GM19395 (cell line): Measurements from ENCODE around the gene FGD2.
A peak's percentile ranks its signal among the peaks of the same experiment; 100 is the strongest.
"Not testable (repeated sequence)": the region's sequence is repeated elsewhere in the genome, so short reads cannot be mapped to it uniquely, and the experiment has no call there.

ENCODE experiments used
- ATAC-seq: cut with Tn5 transposase; IDR thresholded peaks from one replicate; pipeline ENCODE4 v1.9.1; 2021; ENCODE audit warnings: mild to moderate bottlenecking, moderate library complexity; ENCODE audit not compliant: unreplicated experiment

The FGD2 gene

DNA sequence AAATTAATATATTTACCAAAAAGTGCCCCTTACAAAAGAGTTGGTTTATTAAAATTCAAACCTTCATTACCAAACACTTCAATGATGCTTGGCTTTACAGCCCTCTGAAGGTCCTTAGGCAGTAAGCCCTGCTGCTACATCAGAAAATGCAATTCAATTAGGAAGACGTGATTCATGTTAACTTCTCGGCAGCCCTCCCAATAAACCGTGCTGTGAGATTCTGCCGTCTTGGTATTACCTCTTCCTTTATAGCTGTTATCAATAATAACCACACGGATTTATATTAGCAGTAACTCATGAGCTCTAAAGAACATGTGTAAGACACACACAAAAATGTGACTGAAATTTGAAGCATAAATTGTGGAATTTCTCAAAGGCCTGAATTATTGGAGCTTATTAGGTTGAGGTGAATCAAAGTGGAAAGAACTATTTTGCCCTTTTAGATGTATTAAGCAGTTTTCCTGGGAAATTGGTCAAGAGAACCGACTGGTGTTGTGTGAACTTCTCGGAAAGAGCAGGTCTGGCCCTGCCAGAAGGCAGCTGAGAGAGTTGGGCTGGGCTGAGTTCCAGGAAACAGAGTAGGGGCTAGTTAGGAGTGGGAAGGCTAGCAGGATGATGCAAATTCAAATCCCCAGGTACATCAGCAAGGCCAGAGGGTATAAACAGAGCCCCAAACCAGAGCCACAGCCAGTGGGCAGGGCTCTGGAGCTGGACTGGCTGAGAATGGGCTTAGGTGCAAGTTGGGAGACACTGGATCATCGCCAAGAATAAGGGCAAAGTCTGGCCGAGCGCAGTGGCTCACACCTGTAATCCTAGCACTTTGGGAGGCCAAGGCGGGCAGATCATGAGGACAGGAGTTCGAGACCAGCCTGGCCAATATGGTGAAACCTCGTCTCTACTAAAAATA, 33.1 kb downstream of the FGD2 start:
- ATAC-seq = no peak

DNA sequence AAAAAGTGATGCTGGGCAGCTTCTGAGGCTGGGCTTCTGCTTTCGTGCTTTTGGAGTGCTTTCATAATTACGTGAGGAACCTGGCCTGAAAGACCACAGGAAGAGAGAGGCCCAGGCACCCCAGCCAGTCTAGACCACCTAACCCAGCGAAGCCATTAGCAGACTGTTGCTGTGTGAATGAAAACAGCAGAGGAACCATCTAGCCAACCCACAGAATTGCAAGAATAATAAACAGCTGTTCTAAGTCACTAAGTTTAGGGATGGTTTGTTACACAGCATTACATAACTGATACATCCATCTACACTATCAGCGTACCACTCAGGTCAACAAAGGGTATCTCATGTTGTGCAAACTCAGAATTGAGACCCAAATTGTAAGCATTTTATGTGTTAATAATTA, 34.5 kb downstream of the FGD2 start:
- ATAC-seq = no peak

DNA sequence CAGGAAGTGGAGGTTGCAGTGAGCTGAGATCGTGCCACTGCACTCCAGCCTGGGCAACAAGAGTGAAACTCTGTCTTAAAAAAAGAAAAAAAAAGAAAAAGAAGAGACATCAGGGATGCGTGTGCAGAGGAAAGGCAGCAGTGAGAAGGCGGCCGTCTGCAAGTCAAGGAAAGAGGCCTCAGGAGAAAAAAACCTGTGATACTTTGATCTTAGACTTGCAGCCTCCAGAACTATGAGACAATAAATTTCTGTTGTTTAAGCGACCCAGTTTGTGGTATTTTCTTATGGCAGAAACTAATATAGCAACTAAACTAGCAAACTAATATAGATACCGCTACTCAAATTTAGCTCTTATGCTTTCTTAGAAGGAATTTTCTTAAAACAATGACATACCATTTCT, 36.1 kb downstream of the FGD2 start:
- no peak for ATAC-seq

DNA sequence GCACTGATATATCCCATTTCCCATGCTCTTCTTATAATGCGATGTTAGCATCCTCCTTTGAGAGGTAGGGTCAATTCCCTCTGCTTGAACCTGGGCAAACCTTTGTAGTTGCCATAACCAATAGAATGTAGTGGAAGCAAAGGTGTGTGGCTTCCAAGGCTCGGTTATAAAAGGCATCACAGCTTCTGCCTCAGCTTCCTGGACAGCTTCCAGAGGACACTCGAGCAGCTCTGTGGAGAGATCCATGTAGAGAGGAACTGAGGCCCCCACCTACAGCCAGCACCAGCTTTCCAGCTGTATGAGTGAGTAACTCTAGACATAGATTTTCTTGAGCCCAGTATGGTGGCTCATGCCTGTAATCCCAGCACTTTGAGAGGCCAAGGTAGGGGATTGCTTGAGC, 36.7 kb downstream of the FGD2 start:
- ATAC-seq = no peak

DNA sequence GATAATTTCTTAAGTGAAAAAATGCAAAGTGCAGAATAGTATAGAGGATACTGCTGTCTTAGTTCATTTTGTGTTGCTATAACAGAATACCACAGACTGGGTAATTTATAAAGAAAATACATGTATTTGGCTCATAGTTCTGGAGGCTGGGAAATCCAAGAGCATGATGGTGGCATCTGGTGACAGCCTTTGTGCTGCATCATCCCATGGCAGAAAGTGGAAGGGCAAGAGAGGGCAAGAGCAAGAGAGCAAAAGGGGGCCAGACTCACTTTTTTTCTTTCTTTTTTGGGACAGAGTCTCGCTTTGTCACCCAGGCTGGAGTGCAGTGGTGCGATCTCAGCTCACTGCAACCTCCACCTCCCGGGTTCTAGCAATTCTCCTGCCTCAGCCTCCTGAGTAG, 37.6 kb downstream of the FGD2 start:
- not testable (repeated sequence) for ATAC-seq

DNA sequence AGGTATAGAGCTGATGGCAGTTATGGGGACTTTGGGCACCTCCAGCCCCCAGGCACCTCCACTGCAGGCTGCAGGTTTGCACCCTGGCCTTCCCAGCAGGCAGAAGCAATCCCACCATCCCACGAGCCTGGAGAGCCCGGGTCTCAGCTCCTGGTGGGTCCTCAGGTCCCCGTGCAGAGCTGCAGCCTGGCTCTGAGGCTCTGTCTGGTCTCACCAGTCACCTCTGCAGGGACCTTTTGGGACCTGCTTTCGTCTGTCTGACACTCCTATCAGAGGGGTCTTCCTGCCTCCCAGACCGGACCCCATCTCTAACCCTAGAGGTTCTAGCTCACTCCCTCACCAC, 41.9 kb downstream of the FGD2 start:
- ATAC-seq = no peak

DNA sequence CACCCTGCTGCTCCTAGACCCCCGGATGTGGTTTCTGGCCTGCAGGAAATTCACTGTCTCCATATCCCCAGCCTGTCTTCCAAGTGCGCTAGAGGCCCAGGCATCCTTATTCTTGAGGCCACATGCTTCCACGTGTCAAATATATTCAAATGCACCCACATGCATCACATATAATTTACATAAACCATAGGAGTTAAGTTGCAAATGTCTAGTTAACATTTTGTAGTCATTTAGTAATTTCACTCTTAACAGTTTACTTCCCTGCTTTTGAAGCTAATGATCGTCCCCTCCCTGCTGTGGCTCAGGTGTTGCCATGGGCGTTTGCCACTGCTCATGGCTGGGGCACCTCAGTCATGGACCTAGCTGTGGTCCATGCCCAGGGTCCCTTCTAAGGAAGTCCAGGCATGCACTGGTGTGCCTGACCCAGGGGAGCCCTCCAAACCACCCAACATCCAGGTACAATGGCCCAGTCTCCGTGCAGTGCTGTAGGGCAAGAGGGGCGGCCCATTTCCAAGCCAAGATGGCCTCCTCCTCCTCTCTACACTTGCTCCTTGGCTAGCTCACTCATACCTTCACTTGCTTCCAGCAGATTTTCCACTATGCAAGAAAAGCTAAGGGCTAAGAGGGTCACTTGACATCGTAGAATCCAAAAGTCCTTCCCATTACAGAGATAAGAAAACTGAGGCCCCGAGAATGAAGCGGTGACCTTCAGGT, 42.4 kb downstream of the FGD2 start:
- ATAC-seq = no peak

DNA sequence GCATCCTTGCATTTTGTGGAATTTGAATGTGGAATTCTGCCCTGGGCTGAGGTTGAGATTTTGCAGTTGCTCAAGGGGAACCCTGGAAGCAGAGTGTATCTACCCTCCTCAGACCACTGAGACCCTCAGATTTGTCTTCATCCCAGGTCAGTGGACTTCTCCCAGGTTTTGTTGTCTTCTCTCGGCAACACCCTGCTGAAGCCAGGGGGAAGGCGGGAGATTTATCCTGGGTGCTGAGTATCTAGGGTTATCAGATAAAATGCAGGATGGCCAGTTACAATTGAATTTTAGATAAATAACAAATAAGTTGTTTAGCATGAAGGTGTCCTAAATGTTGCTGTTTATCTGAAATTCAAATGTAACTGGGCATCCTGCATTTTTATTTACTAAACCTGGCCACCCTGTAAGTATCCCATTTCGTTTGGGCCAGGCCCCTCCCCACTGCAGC, 43.0 kb downstream of the FGD2 start:
- ATAC-seq = no peak

DNA sequence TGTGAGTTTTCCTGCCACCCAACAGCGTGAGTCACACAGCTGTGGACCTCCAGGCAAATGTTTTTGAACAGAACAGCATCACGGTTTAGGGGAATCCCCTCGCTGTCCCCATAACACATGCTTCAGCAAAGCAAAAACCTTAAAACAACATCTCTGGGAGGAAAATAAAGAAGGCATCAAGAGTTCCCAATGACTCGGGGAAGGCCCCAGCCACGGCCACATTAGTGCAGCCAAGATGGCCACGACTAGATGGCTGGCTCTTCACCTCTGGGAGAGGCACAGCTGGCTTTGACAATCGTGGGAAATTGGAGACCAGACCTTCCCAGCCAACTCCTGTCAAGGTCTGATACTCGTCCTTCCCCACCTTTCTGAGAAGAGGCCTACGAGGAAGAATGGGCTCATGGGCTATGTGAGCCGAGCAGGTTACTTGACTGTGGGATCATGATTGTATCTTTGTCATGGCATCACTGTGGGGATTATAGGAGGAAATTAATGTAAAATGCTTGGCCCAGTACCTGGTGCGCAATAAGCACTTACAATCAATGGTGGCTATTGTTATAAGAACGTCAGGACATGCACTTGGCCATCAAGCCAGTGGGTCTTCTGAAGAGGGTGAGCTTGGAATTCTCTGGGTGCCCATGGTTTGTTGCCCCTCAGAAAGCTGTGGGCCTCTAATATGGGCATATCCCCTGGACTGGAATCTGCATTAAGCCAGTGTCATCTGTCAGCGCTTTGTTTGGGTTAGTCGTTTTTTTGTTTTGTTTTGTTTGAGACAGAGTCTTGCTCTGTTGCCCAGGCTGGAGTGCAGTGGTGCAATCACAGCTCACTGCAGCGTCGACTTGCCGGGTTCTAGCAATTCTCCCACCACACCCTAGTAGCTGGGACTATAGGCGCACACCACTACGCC, 43.6 kb downstream of the FGD2 start:
- ATAC-seq = no peak

DNA sequence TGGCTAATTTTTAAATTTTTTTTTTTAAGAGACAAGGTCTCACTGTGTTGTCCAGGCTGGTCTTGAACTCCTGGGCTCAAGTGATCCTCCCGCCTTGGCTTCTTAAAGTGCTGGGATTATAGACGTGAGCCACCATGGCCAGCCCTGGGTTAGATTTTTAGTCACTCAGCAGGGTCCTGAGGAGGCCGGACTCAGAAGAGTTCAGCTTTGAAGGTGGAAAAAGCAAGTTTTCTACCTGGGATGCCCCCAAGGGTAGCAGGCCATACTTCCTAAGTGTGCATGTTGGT, 44.2 kb downstream of the FGD2 start:
- ATAC-seq = no peak

DNA sequence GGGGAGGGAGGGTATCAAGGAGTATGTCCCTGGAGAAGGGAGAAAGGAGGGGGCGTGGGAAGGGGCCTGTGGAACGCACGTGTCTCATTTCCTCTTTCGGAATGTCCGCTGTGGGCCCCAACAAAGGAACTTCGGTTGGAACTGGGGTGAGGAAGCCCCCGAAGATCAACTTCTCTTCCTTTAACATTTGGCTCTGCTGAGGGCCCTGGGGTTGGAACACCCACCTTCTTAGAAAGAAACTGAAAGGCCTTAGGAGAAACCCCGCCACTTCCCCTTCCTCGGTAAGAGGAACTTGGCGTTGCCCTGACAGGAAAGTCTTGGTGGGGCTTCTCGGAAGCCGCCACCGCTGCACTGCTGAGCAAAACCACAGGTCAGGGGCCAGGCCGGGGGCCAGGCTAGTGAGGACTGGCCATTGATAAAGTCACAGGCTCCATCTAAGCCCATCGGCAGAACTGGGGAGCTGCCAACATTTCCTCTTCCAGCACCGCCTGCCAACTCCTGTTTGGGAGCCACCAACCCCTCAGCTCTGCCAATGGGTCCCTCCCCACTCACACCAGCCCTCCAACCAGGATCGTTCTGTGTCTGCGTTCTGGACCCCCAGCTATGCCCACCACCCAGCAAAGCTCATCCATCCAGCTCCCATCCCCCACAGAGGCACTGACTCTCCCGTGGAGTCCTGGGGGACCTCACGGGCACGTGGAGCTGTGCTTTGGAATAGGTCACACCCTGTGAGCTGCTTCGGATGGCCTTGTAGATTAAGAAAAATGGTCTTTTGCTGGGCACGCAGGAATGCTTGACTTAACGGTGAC, 44.8 kb downstream of the FGD2 start:
- peak; percentile 55 for ATAC-seq

DNA sequence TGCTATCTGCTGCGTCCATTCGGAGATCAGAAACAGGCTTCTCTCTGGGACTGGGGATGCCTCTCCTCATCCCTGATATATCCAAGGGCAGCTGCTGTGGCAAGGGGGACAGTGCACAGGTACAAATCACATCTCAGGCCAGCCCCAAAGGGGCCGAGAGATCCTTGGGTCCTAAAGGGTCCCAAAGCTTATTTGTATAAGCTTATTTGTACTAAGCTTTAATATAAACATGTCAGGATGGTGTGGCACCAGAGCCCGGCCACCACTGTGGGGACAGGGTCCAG, 45.3 kb downstream of the FGD2 start:
- ATAC-seq = no peak

DNA sequence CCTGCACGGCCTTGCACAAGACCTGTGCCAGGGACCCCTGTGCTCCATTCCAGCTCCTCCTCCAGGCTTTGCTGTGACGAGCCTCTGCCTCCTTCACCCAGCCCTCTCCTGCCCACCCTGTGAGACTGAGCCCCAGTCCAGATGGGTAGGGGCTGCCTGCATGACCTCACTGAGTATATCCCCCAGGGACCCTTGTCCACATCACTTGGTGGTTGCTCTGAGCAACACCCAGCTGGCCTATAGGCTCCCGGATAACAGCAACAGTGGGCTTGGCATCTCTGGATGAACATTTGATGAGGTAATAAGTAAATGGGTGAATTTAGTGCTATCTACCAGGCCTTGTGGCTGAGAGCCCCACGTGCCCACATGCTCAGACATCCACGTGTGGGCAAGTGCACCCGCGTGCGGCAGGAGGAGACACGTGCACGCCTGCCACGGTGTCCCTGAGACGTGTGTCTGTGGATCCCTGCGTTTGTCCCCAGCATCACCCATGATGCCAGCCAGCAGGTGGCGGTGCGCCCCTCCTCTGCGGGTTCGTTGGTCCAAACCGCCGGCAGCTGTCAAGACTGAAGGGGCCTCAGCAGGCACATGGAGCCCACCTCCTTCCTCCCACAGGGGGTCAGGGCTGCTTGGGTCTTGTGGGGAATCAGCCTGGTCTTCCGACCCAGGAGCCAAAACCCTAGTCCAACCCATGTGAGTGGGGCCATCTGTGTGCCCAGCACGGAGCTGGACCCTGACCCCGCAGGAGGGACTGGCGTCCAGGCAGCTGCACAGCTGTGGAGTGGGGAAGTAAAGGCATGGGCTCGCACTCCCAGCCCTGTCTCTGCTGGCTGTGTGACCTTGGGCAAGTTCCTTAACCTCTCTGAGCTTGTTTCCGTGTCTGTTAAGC, 45.9 kb downstream of the FGD2 start:
- no peak for ATAC-seq

DNA sequence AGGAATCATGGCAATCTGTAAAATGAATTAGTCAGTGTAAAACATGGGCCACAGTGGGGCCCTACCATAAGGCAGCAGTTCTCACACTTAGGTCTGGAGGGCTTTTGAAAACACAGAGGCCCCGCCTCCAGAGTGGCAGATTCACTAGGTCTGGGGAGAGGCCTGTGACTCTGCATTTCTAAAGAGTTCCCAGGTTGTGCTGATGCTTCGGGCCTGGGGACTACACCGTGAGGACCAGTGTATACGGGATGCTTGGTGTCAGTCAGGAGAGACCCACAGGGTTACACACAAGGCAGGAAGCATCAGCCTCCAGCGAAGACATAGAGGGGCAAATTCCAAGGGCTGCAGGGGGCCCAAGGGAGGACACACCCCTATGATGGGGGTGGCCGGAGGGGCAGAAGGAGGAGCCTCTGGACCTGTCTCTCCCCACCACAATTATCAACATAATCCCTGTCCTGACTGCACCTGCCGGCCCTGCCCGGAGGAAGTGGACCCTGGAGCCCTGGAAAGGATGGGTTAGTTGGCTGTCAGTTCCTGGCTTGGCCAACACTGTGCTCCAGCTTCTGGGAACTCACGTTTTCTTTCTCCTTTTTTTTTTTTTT, 46.7 kb downstream of the FGD2 start:
- no peak for ATAC-seq

DNA sequence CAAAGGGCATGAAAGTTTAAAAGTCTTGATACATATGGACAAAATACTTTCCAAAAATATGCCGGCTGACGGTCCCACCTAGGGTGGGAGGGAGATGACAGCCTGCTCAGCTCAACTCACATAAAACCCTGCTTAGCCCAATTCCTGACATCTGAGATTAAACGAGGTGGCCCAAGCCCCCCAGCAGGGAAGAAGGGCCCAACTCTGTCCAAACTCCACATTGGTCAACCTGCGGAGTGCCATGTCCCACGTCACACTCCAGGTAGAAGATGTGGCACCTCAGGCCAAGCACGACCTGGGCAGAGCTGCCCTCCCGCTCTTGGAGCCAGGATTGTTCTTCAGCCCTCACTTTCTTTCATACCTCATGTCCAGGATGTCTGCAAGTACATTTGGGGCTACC, 48.2 kb downstream of the FGD2 start:
- no peak for ATAC-seq

DNA sequence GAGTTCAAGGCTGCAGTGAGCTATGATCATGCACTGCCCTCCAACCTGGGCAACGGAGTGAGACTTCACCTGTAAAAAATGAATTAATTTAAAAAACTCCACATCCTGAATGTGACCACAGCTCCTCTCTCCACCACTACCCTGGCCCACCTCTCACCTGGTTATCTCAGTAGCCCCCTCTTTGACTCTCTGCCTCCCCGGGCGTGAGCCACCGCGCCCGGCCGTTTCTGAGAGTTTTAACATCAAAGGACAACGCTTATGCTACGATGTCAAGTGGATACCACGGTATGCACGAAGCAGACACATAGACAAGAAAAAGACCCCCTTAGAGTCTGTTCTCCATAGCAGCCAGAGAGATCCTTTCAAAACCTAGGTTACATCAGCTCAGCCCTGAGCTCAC, 48.7 kb downstream of the FGD2 start:
- no peak for ATAC-seq

DNA sequence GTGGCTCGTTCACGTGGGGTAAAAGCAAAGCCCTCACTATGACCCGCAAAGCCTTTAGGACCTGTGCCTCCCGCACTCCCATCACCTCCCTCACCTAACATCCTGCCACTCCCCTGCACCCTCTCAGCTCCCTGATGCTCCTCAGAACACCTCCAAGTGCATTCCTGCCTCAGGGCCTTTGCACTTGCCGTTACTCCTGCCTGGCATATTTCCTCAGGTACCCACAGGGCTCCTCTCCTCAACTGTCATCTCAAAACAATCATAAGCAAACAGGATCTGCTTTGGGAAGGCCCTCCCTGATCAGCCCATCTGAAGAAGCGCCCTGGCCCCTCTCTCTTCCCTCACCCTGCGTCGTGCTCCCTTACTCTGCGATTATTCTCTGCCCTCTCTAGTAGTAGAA, 49.1 kb downstream of the FGD2 start:
- ATAC-seq = no peak

DNA sequence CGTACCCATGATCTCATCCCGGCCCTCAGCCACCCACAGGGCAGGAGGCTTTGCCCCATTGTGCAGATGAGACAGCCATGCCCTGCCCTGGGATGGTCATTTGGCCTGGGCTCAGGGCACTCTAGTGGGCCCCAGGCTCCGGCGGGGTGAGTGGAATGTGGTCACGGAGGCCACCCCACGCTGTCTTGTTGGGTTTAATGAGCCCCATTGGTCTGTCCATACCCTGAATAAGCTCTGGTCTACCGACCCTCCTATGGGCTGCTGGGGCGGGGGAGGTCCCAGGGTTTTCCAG, 50.6 kb downstream of the FGD2 start:
- no peak for ATAC-seq

DNA sequence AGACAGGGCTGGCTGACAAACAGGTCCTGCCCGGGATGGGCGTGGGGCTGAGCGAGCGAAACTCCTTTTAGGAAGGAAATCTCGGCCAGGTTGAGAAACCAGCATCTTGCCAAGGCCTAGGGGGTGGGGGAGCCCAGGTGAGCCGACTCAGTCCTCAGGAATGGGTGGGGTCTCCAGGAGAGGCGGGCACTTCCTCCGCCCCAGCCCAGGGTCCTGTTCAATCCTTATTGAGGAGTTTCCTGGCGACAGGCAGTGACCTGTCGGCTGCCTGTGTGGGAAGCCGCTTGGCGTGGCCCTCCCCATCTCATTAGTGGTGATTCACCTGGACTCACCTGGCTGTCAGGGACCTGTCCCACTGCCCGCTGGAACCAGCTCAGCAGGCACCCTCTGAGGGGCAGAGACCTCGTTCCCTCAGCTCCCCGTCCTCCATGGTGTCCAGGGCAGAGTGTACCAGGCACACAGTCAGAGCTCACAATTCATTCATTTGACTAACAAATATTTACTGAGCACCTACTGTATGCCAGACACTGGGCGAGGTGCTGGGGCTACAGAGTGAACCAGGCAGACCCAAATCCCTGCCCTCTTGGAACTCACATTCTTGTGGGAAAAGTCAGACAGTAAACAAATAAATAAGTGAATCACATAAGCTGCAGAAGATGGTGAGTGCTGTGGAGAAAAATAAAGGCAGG, 51.1 kb downstream of the FGD2 start:
- ATAC-seq = no peak
